H9 (cell line): Measurements from ENCODE around the gene STAC2. TPM values are rescaled to one million over a fixed set of nuclear protein-coding genes. Genes with fewer than 3 reads are reported as not detected.

Experiments used
- DNase-seq: peaks from one replicate; pipeline ENCODE4 v3.0.0-alpha.2; 2017
- H2AFZ ChIP-seq: one replicate; pipeline ENCODE4 v1.6.1; 2013; ENCODE audit warnings: mild to moderate bottlenecking, low read length, control low read depth, moderate library complexity
- H2AK5ac ChIP-seq: 2 replicates; pipeline ENCODE4 v1.6.1; 2013; ENCODE audit warnings: low read length, control low read depth, mixed read lengths; ENCODE audit not compliant: insufficient read length
- H2BK120ac ChIP-seq: one replicate; pipeline ENCODE4 v1.6.1; 2013; ENCODE audit warnings: low read depth, mild to moderate bottlenecking, low read length, control low read depth, inconsistent platforms; ENCODE audit not compliant: poor library complexity, severe bottlenecking
- H2BK12ac ChIP-seq: 2 replicates; pipeline ENCODE4 v1.6.1; 2013; ENCODE audit warnings: low read length, control low read depth, mixed read lengths, low read depth; ENCODE audit not compliant: insufficient read length
- H2BK15ac ChIP-seq: 2 replicates; pipeline ENCODE4 v1.6.1; 2013; ENCODE audit warnings: low read depth, low read length, control low read depth
- H2BK20ac ChIP-seq: one replicate; pipeline ENCODE4 v1.6.1; 2013; ENCODE audit warnings: low read depth, mild to moderate bottlenecking, low read length, control low read depth, inconsistent platforms; ENCODE audit not compliant: poor library complexity, severe bottlenecking
- H2BK5ac ChIP-seq: 2 replicates; pipeline ENCODE4 v1.6.1; 2013; ENCODE audit warnings: low read length, control low read depth, mixed read lengths; ENCODE audit not compliant: insufficient read length
- H3K14ac ChIP-seq: 2 replicates; pipeline ENCODE4 v1.6.1; 2013; ENCODE audit warnings: low read length, control low read depth; ENCODE audit not compliant: insufficient read depth
- H3K18ac ChIP-seq: 2 replicates; pipeline ENCODE4 v1.6.1; 2013; ENCODE audit warnings: low read depth, mild to moderate bottlenecking, mixed read lengths, low read length, control low read depth; ENCODE audit not compliant: insufficient read length
- H3K23ac ChIP-seq: 2 replicates; pipeline ENCODE4 v1.6.1; 2013; ENCODE audit warnings: low read length, control low read depth, mixed read lengths, low read depth; ENCODE audit not compliant: insufficient read length
- H3K23me2 ChIP-seq: 2 replicates; pipeline ENCODE4 v1.6.1; 2013; ENCODE audit warnings: low read depth, mild to moderate bottlenecking, mixed read lengths, low read length, control low read depth; ENCODE audit not compliant: insufficient read length, poor library complexity, severe bottlenecking
- H3K27ac ChIP-seq: 2 replicates; pipeline ENCODE4 v1.5.1; 2013; ENCODE audit warnings: low read length, control low read depth, mixed read lengths, low read depth; ENCODE audit not compliant: insufficient read length
- H3K27me3 ChIP-seq: 2 replicates; pipeline ENCODE4 v1.6.1; 2013; ENCODE audit warnings: low read length, control low read depth, inconsistent platforms; ENCODE audit not compliant: insufficient read depth
- H3K4ac ChIP-seq: 2 replicates; pipeline ENCODE4 v1.6.1; 2013; ENCODE audit warnings: low read depth, mild to moderate bottlenecking, control low read depth, inconsistent platforms, low read length, moderate library complexity
- H3K4me1 ChIP-seq: 2 replicates; pipeline ENCODE4 v1.6.1; 2013; ENCODE audit warnings: low read length, control low read depth, inconsistent platforms; ENCODE audit not compliant: insufficient read depth
- H3K4me2 ChIP-seq: 2 replicates; pipeline ENCODE4 v1.6.1; 2013; ENCODE audit warnings: low read length, control low read depth, mixed read lengths; ENCODE audit not compliant: insufficient read length, insufficient read depth
- H3K56ac ChIP-seq: 2 replicates; pipeline ENCODE4 v1.6.1; 2013; ENCODE audit warnings: low read depth, mild to moderate bottlenecking, mixed read lengths, low read length, control low read depth; ENCODE audit not compliant: insufficient read length
- H3K79me1 ChIP-seq: 2 replicates; pipeline ENCODE4 v1.6.1; 2013; ENCODE audit warnings: low read depth, mild to moderate bottlenecking, moderate library complexity, low read length, control low read depth, inconsistent platforms; ENCODE audit not compliant: insufficient read depth, poor library complexity, severe bottlenecking
- H3K79me2 ChIP-seq: 2 replicates; pipeline ENCODE4 v1.6.1; 2013; ENCODE audit warnings: low read length, control low read depth, inconsistent platforms; ENCODE audit not compliant: insufficient read depth
- H3K9ac ChIP-seq: 2 replicates; pipeline ENCODE4 v1.6.1; 2013; ENCODE audit warnings: low read length, control low read depth, mixed read lengths; ENCODE audit not compliant: insufficient read length; ENCODE audit errors: extremely low read depth
- H3K9me3 ChIP-seq: one replicate; pipeline ENCODE4 v1.6.1; 2013; ENCODE audit warnings: low read depth, low read length, inconsistent platforms; ENCODE audit not compliant: control insufficient read depth
- H3T11ph ChIP-seq: one replicate; pipeline ENCODE4 v1.6.1; 2013; ENCODE audit warnings: mild to moderate bottlenecking, low read length, control low read depth, inconsistent platforms
- H4K20me1 ChIP-seq: one replicate; pipeline ENCODE4 v1.6.1; 2013; ENCODE audit not compliant: control insufficient read depth, insufficient read length, insufficient read depth
- H4K5ac ChIP-seq: 2 replicates; pipeline ENCODE4 v1.6.1; 2013; ENCODE audit warnings: low read depth, mild to moderate bottlenecking, mixed read lengths, low read length, control low read depth; ENCODE audit not compliant: insufficient read length
- H4K8ac ChIP-seq: replicated peaks from 2 replicates; pipeline ENCODE4 v1.6.1; 2013; ENCODE audit warnings: low read length, control low read depth, mixed read lengths, low read depth; ENCODE audit not compliant: insufficient read length
- H4K91ac ChIP-seq: 2 replicates; pipeline ENCODE4 v1.6.1; 2013; ENCODE audit warnings: low read depth, mild to moderate bottlenecking, moderate library complexity, mixed read lengths, low read length, control low read depth; ENCODE audit not compliant: insufficient read length
- H3K27ac Mint-ChIP-seq, 3 experiments: 2 replicates in 2 of 3; 3 replicates in 1 of 3; pipeline ENCODE4 v1.8.0; 2020 to 2021; ENCODE audit warnings: mixed read lengths in 3 of 3, mild to moderate bottlenecking in 1 of 3, moderate library complexity in 1 of 3
- H3K27me3 Mint-ChIP-seq: 2 replicates; pipeline ENCODE4 v1.8.0; 2021; ENCODE audit warnings: low read depth, mild to moderate bottlenecking, moderate library complexity, mixed read lengths
- H3K36me3 Mint-ChIP-seq, 3 experiments: 2 replicates in 2 of 3; 3 replicates in 1 of 3; pipeline ENCODE4 v1.8.0; 2020 to 2021; ENCODE audit warnings: low read depth in 3 of 3, mixed read lengths in 3 of 3; ENCODE audit not compliant: insufficient read depth in 1 of 3
- H3K4me1 Mint-ChIP-seq, 2 experiments: 2 replicates each; pipeline ENCODE4 v1.8.0; 2020; ENCODE audit warnings: mixed read lengths in 2 of 2
- H3K4me3 Mint-ChIP-seq, 2 experiments: 2 replicates in 1 of 2; 3 replicates in 1 of 2; pipeline ENCODE4 v1.8.0; 2020 to 2021; ENCODE audit warnings: mild to moderate bottlenecking in 2 of 2, mixed read lengths in 2 of 2, moderate library complexity in 1 of 2
- H3K9me3 Mint-ChIP-seq, 2 experiments: 2 replicates in 1 of 2; 3 replicates in 1 of 2; pipeline ENCODE4 v1.8.0; 2020; ENCODE audit warnings: mild to moderate bottlenecking in 2 of 2, mixed read lengths in 2 of 2, moderate library complexity in 1 of 2
- WGBS: extraction: QIAGEN DNeasy Blood & Tissue Kit; methylation state at CpG from one replicate; pipeline ENCODE4 v1.1.7; 2013; ENCODE audit warnings: missing lambda C conversion rate, low lambda C conversion rate, mixed read lengths; ENCODE audit not compliant: insufficient read length; ENCODE audit errors: extremely low coverage; 5-methylcytosine and 5-hydroxymethylcytosine counted together
- total RNA-seq: library from RNA; stranded (reverse); gene quantifications from 2 replicates; pipeline ENCODE4 v1.2.1, GENCODE V29; 2021
- TF ChIP-seq, protein P1 (sequence below): fragments of 200-600 bp; sonication (generic); conservative IDR thresholded peaks from 3 replicates; pipeline ENCODE4 v1.8.0; 2021; ENCODE audit warnings: antibody characterized with exemption, mild to moderate bottlenecking

Gene STAC2
- total RNA-seq, 1 experiment from 2014 or later: 2.5 TPM

GRCh38 chr17:39261286-39261685 is 35.5 kb upstream of the STAC2 start:
- Mint-ChIP-seq H3K9me3 (no peaks in the 10 kb centered on the region), H3K27ac (peak overlapping the region in 2 of 3 experiments; percentile 35 to 97; a peak in 3 of 7 replicates), H3K4me3 (no peak overlapping the region), H3K36me3 (peaks cover 0 to 34% (median 29%) of the 10 kb centered on the region in 3 experiments; a peak in 5 of 7 replicates), H3K4me1 (peaks cover 0 to 5% of the 10 kb centered on the region in 2 experiments; a peak in 3 of 4 replicates), H3K27me3 (no peaks in the 10 kb centered on the region)
- Histone ChIP-seq H3K4ac (no peak overlapping the region), H2BK120ac (no peak overlapping the region), H2BK12ac (no peak overlapping the region), H3K14ac (no peak overlapping the region), H4K5ac (no peak overlapping the region), H3K27me3 (no peaks in the 10 kb centered on the region), H3K23ac (no peak overlapping the region), H4K8ac (no peak overlapping the region), H2BK15ac (no peak overlapping the region), H3K4me2 (no peak overlapping the region), H2BK20ac (no peak overlapping the region), H3K9ac (no peak overlapping the region), H3K4me1 (0 out of 2 replicates have a peak, but pooled peaks cover 2% of the 10 kb centered on the region), H2AFZ (no peak overlapping the region), H4K20me1 (no peaks in the 10 kb centered on the region), H3K9me3 (no peaks in the 10 kb centered on the region), H4K91ac (no peak overlapping the region), H2BK5ac (no peak overlapping the region), H3K23me2 (no peaks in the 10 kb centered on the region), H3K56ac (no peak overlapping the region), H3K79me2 (no peaks in the 10 kb centered on the region), H3T11ph (no peak overlapping the region), H3K27ac (no peak overlapping the region), H3K18ac (no peak overlapping the region), H3K79me1 (no peaks in the 10 kb centered on the region), H2AK5ac (no peak overlapping the region)
- TF ChIP-seq, protein P1, sequence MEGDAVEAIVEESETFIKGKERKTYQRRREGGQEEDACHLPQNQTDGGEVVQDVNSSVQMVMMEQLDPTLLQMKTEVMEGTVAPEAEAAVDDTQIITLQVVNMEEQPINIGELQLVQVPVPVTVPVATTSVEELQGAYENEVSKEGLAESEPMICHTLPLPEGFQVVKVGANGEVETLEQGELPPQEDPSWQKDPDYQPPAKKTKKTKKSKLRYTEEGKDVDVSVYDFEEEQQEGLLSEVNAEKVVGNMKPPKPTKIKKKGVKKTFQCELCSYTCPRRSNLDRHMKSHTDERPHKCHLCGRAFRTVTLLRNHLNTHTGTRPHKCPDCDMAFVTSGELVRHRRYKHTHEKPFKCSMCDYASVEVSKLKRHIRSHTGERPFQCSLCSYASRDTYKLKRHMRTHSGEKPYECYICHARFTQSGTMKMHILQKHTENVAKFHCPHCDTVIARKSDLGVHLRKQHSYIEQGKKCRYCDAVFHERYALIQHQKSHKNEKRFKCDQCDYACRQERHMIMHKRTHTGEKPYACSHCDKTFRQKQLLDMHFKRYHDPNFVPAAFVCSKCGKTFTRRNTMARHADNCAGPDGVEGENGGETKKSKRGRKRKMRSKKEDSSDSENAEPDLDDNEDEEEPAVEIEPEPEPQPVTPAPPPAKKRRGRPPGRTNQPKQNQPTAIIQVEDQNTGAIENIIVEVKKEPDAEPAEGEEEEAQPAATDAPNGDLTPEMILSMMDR: peak; percentile 78
- DNase-seq: peak; percentile 81
- no CpG with 5 or more reads among the region's 7 CpGs for WGBS
